Stimulated activated CD4-positive, alpha-beta T cell treated with anti-CD3 and anti-CD28 coated beads, TNF-alpha, amount 100 ng/mL, for 1 hour (primary cell): ENCODE measurements around the gene FURIN.
A peak's percentile ranks its signal among the peaks of the same experiment; 100 is the strongest.
"Not testable (repeated sequence)": the region's sequence is repeated elsewhere in the genome, so short reads cannot be mapped to it uniquely, and the experiment has no call there.

Experiments
- DNase-seq, 3 donors: peaks; one replicate each; pipeline ENCODE4 v3.0.0-alpha.2; 2020; ENCODE audit warnings: low read depth in 3 of 3, low spot score in 1 of 3

Gene FURIN

DNA sequence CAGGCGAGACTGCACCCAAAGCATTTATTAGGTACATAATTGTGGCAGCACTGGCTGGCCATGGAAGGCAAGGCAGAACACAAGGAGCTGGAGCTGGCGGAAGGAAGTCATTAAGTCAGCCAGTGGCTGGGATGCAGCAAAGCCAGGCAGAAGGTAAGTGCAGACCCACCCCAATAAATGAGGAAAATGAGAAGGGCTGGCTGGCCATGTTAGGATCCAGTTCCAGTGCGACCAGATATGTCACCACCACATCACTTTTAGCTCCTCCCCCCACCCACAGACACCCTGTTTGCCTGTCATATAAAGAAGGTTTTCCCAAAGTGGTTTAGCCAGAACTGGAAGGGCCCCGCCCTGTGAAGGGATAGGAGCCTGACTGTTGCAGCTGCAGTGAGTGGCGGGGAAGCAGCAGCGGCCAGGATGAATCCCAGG is at the start of gene FURIN:
Gene FURIN, plus strand, starts transcription at position 328 of the 429 bp plus-strand sequence. CDS start 7,153 bp downstream, outside the sequence.
- DNase-seq, result no peak

DNA sequence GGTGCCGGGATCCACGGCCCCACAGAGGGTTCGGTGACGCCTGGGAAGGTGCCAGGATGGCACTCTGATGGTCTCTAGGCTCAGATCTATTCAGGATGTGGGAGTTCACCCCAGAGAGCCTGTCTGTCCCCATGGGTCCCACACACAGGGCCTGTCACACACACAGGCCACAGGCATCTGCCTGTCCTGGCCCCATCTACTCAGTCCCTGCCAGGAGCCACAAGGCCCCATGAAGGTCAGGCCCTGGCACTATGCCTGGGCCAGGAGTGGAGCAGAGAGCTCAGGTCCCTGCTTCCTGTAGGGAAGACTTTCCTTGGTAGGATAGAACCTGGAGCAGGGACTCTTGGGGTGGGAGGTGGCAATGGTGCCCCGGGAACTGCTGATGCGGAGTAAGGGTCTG is 49.0 kb upstream of the FURIN start:
- DNase-seq, result no peak

DNA sequence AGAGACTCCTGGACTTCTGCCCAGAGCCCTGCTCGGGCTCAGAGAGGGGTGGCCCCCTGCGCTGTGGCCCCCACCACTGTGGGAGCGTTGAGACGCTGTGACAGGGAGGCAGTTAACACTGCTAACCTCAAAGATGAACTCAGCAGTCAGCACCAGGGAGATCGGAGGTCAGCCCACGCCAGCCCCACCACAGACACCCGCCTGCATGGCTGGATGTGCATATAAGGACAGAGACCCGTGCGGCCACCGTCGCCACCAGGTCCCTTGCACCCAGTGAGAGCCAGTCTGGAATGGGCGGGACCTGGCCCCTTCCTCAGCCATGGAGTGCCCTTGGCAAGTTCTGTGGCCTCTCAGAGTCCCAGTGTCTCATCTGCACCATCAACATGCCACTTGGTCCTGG is 48.5 kb upstream of the FURIN start:
- DNase-seq, result no peak

DNA sequence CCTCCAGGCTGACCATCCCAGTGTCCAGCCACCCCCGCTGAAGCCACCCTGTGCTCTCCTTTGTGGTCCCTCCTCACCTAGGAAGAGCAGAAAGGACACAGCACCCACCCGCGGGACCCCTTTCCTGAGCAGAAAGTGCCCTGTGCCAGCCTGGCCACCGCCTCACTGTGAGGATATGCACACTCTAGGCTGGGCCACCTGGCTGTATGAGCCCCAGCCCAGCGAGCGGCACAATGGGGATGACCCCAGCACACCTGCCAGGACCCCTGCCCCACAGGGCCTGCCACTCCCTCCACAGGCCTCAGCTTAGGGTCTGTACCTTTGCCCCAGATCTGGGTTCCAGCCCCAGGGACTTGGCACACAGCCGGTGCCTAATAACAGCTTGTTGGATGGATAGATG is 47.9 kb upstream of the FURIN start:
- DNase-seq, result no peak

DNA sequence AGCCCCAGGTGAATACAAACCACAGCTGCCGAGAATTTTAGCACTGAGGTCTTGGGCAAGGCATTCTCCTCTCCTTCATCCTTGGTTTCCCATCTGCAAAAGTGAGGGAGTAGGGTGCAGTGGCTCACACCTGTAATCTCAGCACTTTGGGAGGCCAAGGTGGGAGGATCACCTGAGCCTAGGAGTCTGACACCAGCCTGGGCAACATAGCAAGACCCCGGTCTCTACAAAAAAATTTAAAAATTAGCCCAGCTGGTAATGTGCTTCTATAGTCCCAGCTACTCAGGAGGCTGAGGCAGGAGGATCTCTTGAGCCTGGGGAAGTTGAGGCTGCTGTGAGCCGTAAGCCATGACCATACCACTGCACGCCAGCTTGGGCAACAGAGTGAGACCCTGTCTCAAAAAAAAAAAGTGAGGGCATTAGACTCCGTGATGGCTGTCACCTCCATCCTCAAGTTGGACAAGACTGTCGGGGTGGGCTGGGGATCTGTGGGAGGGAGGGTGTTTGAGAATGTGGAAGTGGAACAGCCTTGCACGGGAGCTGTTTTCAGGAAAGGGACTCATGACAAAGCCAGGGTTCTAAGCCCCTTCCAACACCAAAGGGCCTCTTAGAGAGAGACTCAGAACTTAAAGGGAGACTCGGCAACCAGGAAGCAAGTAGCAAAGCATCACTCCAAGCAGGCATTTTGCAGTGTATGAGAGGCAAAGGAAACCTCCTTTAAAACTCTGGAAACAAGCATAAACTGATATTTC is 46.0 kb upstream of the FURIN start:
- no peak for DNase-seq

DNA sequence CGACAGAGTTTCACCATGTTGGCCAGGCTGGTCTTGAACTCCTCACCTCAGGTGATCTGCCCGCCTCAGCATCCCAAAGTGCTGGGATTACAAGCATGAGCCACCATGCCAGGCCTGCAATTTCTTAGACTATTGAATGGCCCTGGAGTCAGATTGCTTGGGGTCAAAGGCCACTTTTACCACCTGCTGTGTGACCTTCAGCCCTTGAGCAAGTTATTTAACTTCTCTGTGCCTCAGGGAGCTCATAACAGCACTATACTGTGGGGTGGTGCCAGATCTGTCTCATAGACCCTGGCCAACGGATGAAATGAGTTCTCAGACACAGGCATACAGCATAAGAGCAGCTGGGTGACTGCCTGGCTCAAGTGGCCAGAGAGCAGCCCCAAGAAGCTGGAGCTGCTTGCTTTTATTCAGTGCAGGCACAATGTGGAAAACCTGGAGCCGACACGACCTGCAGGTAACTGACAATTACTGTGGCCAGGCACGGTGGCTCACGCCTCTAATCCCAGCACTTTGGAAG is 44.9 kb upstream of the FURIN start:
- DNase-seq, result no peak

DNA sequence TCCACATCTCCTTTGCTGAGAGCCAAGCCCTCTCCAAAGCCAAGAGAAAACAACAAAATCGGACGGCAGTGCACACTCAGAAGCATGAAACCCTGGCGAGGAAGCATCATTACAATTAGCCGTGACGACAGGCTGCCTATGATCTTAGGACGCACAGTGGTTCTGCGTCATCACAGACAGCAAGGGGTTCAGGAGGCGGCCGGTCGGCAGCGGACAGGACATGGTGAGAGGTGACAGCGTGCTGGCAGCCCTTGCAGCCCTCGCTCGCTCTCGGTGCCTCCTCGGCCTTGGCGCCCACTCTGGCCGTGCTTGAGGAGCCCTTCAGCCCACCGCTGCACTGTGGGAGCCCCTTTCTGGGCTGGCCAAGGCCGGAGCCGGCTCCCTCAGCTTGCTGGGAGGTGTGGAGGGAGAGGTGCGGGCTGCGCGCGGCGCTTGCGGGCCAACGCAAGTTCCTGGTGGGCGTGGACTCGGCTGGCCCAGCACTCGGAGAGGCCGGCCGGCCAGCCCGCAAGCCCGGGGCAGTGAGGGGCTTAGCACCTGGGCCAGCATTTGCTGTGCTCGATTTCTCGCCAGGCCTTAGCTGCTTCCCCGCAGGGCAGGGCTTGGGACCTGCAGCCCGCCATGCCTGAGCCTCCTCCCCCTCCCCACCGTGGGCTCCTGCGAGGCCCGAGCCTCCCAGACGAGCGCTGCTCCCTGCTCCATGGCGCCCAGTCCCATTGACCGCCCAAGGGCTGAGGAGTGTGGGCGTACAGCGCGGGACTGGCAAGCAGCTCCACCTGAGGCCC is 43.1 kb upstream of the FURIN start:
- not testable (repeated sequence) for DNase-seq

DNA sequence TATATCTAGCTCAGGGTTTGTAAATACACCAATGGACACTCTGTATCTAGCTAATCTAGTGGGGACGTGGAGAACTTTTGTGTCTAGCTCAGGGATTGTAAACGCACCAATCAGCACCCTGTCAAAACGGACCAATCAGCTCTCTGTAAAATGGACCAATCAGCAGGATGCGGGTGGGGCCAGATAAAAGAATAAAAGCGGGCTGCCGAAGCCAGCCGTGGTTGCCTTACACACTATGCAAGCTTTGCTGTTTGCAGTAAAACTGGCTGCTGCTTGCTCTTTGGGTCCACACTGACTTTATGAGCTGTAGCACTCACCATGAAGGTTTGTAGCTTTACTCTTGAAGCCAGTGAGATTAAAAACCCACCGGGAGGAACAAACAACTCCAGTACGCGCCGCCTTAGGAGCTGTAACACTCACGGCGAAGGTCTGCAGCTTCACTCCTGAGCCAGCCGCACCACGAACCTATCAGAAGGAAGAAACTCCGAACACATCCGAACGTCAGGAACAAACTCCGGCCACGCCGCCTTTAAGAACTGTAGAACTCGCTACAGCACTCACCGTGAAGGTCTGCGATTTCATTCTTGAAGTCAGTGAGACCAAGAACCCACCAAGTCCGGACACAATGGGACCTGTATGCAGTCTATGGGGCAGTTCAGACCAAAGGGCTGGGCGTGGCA is 42.0 kb upstream of the FURIN start:
- not testable (repeated sequence) for DNase-seq

DNA sequence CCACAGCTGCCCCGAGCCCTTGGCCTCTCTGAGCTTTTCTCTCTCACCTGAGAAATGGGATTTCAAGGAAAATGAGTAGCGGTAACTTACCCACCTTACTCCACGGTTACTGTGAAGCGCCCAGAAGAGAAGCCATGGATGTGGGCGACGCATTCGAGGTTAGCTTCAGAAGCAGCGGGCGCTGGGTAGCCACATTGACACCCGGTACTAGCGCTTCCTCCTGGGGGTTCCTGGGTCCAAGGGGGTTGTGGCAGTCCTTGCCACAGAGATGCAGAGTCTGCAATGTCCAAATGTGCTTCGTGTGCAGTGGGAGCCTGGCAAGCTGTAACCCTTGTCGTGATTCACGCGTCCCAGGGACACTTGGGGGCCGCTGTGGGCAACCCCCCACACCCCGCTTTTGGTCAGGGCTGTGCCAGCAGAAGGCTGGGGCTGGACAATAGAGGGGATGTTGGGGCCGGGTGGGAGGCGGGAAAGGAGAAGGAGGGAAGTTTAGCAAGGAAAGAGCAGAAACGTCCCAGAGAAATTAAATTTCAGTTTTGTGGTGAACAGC is 41.4 kb upstream of the FURIN start:
- DNase-seq, result no peak

DNA sequence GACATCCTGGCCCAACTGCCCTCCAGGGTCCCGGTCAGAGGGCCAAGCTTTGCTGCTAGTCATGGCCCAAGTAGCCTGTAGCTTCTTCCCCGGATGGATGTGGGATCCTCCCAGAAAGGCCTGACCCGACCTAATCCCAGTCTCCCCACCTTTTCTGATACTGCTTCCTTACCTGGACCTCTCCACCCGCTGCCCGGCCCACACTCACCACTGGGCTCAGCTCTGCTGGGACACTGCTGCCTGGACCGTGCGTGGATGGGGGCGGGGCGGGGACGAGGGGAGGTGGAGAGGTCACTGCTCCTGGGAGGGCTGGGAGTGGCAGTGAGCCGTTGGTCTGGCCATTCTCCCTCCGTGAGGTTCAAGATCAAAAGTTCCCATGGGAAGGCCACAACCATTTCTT is 40.3 kb upstream of the FURIN start:
- no peak for DNase-seq

DNA sequence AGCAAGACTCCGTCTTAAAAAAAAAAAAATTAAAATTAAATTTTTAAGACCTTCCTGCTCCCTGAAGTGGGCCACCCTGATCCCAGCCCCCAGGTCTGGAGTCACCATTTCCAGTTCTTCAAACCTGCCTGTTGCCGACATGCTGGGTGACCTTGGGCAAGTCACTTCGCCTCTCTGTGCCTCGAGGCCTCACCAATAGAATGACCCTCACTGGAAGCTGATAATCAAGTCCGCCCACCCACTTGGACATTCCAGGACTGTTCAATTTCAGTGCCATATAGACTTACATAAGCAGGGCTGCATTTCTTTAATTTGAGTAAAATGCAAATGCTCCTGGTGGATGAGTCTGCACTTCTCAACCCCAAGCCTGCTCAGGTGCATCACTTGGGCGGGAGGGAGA is 39.3 kb upstream of the FURIN start:
- DNase-seq, result no peak

DNA sequence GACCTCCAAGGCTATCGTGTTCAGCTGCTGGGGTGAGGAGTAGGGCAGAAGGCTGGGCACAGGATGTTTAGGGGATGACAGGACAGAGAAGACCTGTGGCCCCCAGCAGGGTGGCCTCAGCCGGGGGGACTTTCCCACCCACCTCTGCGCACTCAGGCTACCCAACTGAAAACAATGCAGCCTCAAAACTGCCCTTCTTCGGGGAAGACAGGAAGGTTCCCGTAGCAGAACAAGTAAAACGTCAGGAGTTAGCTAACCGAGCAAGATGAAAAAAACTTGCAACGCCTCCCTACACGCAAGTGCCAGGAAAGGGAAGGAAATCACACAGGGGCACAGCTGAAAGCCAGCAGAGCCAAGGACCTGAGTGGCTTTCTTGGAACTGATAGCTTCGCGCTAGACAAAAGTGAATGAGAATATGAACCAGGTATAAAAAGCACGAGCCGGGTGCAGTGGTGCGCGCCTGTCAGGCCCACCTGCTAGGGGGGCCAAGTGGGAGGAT is 38.4 kb upstream of the FURIN start:
- DNase-seq, result no peak

DNA sequence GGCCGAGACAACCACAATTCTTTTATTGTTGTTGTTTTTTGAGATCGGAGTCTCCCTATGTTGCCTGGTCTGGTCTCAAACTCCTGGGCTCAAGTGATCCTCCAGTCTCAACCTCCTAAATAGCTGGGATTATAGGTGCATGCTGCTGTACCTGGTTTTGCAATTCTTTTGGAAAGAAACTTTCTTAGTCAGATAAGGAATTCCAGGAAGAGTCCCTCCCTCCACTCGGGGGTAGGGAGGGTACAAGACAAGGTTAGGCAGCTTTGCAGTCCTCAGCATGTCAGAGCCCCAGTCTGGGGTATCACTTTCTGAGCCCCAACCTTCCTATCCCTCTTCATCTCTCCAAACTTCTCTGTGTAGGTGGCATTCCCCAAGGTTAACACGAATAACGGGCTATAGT is 33.8 kb upstream of the FURIN start:
- no peak for DNase-seq

DNA sequence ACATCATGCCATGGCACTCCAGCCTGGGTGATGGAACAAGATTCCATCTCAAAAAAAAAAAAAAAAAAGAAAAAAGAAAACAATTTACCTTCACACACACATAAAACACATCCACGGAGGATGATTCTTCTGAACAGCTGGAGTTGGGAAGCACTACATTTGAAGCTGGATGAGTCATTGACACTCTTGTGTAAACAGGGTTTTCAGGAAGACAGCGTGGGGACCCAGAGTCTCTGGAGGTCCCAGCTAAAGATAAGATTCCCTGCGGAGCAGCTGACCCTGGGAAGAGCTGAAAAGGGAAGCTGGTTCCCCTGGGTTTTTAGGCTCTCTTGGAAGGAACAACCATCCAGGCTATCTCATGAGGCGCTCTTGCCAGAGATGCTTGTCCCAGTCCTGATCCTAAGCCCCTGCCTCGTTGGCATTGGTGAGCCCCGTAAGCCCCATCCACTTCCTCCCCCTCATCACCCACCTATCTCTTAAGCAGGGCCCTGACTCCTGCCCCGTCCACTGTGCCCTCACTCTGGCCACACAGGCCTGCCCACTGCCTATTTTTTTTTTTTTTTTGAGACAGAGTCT is 32.0 kb upstream of the FURIN start:
- DNase-seq, result no peak

DNA sequence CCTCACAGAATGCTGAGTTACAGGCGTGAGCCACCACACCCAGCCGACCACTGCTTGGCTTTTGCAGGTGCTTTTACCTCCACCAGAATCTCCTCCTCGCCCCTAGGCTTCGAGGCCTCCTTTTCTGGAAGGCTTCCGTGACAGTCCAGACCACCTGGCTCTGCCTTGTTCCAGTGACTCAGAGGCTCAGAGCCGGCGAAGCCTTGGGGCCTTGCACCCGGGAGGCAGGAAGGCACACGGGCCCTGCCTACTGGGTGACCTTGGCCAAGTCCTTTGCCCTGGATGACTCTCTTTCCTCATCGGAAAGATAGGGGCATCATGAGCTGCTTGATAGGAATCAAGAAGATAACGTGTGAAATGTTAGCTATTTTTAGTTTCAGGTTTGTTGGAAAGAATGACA is 31.3 kb upstream of the FURIN start:
- DNase-seq, result no peak

DNA sequence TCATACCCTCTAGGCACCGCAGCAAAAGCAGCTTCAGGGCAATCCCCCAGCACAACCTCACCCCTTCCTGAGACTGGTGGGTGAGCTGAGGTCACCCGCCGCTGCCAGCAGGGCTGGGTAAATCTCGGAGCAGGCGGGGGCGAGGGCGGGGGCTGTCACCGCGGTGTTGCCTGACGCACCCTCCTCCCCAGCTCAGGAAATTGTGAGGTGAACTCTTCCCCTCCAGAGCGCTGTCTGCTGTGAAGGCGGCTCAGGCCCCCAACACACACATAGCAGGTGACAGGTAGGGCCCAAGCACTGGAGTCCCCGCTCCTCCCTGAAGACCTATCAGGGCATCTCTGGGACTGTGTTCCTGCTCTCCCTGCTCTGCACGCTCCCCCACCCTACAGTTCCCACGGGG is 30.2 kb upstream of the FURIN start:
- DNase-seq, result peak; percentile 73 to 80 (median 74)

DNA sequence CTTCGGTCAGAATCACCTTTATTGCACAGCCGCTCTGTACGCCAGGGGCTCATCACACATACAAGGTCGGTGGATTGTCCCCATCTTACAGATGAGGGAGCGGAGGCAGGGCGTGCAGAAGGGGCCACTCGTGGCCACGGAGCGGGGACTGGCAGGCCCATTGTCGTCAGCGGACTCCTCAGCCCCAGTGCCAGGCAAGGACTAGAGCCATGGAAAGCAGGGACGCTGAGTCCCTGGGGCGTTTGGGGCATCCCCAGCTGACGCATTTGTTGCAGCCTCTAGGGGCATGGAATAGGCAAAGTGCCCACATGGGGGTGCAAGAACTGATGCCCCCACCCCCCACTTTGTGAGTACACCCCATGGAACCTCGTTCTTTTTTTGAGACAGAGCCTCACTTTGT is 29.8 kb upstream of the FURIN start:
- DNase-seq, result no peak

DNA sequence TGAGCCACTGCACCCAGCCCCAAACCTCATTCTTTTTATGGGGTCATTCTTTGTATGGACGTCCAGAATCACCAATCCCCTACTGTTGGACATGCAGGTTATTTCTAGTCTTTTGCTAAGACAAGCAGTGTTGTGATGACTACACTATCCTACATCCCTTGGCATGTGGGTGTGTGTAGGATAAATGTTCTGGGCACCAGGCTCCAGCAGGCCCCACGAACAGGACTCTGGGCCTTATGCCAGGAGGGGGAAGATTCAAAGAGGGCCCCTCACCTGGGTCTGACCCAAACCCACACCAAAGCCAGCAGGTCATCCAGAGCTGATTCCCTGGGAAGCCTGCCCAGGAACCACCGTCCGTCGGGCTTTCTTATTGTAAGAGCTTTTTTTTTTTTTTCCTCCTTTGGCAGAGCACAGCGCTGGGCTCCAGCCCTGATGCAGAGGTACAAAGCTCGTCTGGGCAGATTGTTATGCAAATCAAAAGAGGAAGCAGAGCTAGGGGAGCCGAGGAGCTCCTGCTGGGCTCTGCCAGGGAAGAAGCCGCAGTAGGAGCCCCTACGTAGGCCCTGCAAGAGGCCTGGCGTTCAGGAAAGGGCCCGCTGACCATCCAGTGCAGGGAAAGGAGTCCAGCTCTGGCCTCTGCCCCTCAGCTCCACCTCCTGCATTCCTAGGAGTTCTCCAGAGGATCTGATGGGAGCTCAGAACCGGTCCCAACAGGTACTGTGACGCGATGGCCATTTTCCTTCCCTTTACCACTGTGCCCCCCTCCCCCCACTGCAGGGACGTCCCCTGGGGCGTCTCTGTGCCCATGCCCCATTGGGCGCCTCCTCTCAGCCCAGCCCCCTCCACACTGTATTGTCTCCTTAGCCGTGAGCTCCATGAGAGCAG is 29.0 kb upstream of the FURIN start:
- DNase-seq, result no peak

DNA sequence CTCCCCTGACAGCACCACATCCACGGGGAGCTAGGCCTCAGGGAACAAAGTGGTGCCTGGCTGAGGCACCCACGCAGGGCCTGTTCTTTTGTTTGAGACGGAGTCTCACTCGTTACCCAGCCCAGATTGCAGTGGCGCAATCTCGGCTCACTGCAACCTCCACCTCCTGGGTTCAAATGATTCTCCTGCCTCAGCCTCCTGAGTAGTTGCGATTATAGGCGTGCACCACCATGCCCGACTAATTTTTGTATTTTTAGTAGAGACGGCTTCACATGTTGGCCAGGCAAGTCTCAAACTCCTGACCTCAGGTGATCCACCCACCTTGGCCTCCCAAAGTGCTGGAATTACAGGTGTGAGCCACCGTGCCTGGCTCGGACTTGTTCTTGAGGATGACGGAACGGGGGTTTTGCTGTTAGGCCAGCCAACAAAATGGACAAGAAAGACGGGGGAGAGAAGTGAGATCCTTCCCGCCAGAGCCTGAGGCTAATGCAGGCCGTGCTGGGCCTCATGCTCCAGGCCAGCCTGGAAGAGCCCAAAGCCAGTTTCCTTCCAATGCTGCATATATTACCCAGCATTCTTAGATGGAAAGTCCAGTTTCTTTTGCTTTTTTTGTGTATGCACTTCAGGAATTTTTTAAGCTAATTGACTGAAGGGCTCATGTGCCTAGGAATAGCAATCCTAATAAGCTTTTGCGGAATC is 28.1 kb upstream of the FURIN start:
- DNase-seq, result no peak
